GM21576 (cell line): ENCODE measurements around the gene SGMS2.

ENCODE experiments used
- ATAC-seq: cut with Tn5 transposase; IDR thresholded peaks from one replicate; pipeline ENCODE4 v1.9.1; 2021; ENCODE audit warnings: mild to moderate bottlenecking, moderate library complexity; ENCODE audit not compliant: unreplicated experiment

Gene SGMS2

GRCh38 chr4:107863850-107864371 is 39.2 kb downstream of the SGMS2 start:
- ATAC-seq = no peak

- ATAC-seq = no peak
Measured at GRCh38 chr4:107866726-107867125, 42.0 kb downstream of the SGMS2 start.

GRCh38 chr4:107870236-107870635 is 45.5 kb downstream of the SGMS2 start:
- ATAC-seq = no peak

- ATAC-seq = no peak
Measured at GRCh38 chr4:107870916-107871786, 46.4 kb downstream of the SGMS2 start.

- ATAC-seq = no peak
Measured at GRCh38 chr4:107874024-107874423, 49.3 kb downstream of the SGMS2 start.

- no peak for ATAC-seq
Measured at GRCh38 chr4:107876099-107876498, 51.4 kb downstream of the SGMS2 start.

GRCh38 chr4:107877361-107877760 is 52.6 kb downstream of the SGMS2 start:
- no peak for ATAC-seq

GRCh38 chr4:107885865-107886264 is 61.1 kb downstream of the SGMS2 start:
- ATAC-seq = no peak

GRCh38 chr4:107888237-107888636 is 63.5 kb downstream of the SGMS2 start:
- ATAC-seq = no peak

GRCh38 chr4:107890779-107891178 is 66.0 kb downstream of the SGMS2 start:
- no peak for ATAC-seq

- no peak for ATAC-seq
Measured at GRCh38 chr4:107891299-107891698, 66.6 kb downstream of the SGMS2 start.

- no peak for ATAC-seq
Measured at GRCh38 chr4:107893171-107894137, 68.7 kb downstream of the SGMS2 start.

GRCh38 chr4:107894138-107894603 is 69.4 kb downstream of the SGMS2 start:
- ATAC-seq = no peak

GRCh38 chr4:107896158-107896645 is 71.5 kb downstream of the SGMS2 start:
- ATAC-seq = no peak

GRCh38 chr4:107896646-107897045 is 71.9 kb downstream of the SGMS2 start:
- ATAC-seq = no peak

GRCh38 chr4:107897823-107898222 is 73.1 kb downstream of the SGMS2 start:
- no peak for ATAC-seq

- no peak for ATAC-seq
Measured at GRCh38 chr4:107900067-107900466, 75.3 kb downstream of the SGMS2 start.

- no peak for ATAC-seq
Measured at GRCh38 chr4:107900508-107900907, 75.8 kb downstream of the SGMS2 start.

GRCh38 chr4:107901213-107901934 is 76.6 kb downstream of the SGMS2 start:
- no peak for ATAC-seq

- ATAC-seq = no peak
Measured at GRCh38 chr4:107902715-107903114, 78.0 kb downstream of the SGMS2 start.
